ENCODE measurements around the gene TEX14. TPM values are rescaled to one million over a fixed set of nuclear protein-coding genes. Genes with fewer than 3 reads are reported as not detected.
"Not testable (repeated sequence)": the region's sequence is repeated elsewhere in the genome, so short reads cannot be mapped to it uniquely, and the experiment has no call there.

Gene TEX14
- polyA plus RNA-seq, 1 of the 3 experiments (the other 2 are of a cell fraction), result 0.02 TPM

GRCh38 chr17:58582718-58583117, 109.1 kb downstream of the TEX14 start:
- H3K27ac ChIP-seq (ENCODE audit: low read depth in 2 of 2, low read length in 1 of 2); H3K9ac ChIP-seq; H3K36me3 ChIP-seq (replicated peaks in 1 of 2; ENCODE audit: control insufficient read depth in 1 of 2, insufficient read depth in 2 of 2, low read length in 1 of 2); H3K79me2 ChIP-seq (ENCODE audit: insufficient read depth); H3K4me2 ChIP-seq; H3K4me3 ChIP-seq (ENCODE audit: low read depth in 2 of 2, low read length in 1 of 2); H3F3A ChIP-seq (replicated peaks; ENCODE audit: insufficient read depth); POLR2A ChIA-PET; H3K9me3 ChIP-seq; H3K4me1 ChIP-seq (ENCODE audit: control insufficient read depth in 1 of 2, insufficient read depth in 2 of 2, low read depth in 1 of 2, low read length in 1 of 2); H3K27me3 ChIP-seq (ENCODE audit: insufficient read depth); H3K9me2 ChIP-seq; H2AFZ ChIP-seq (ENCODE audit: low read depth); DNase-seq; H4K20me1 ChIP-seq (ENCODE audit: insufficient read depth): not testable (repeated sequence)
- CTCF ChIA-PET, result interaction anchor here (1.4 to 7.9 kb wide), 3 partner anchors 64 to 423 kb away, joined by 7 to 66 read pairs (median 15); no protein-coding TSS in a partner anchor
- 79% methylated on average over 7 of the region's 7 CpGs for WGBS (ENCODE audit: low lambda C conversion rate)

GRCh38 chr17:58580671-58581070, 111.2 kb downstream of the TEX14 start:
- no peaks in the 10 kb centered on the region for H3F3A ChIP-seq (replicated peaks; ENCODE audit: insufficient read depth)
- CTCF ChIA-PET, result interaction anchor here (4.1 kb wide), 1 partner anchor 424 kb away, joined by 25 read pairs; no protein-coding TSS in a partner anchor
- no peaks in the 10 kb centered on the region for H3K4me1 ChIP-seq (ENCODE audit: control insufficient read depth in 1 of 2, insufficient read depth in 2 of 2, low read depth in 1 of 2, low read length in 1 of 2)
- H3K9me2 ChIP-seq, result no peaks in the 10 kb centered on the region
- H3K4me3 ChIP-seq (ENCODE audit: low read depth in 2 of 2, low read length in 1 of 2), result no peak overlapping the region
- DNase-seq, result no peak
- TF ChIP-seq SMC3 (IDR thresholded peaks at IDR 0.05; ENCODE audit: low read depth, low read length) (no peak), USF2 (IDR thresholded peaks at IDR 0.05; ENCODE audit: borderline replicate concordance, low read depth, low read length) (no peak), NFIC (IDR thresholded peaks at IDR 0.05; ENCODE audit: borderline replicate concordance) (no peak), JUND (IDR thresholded peaks at IDR 0.05) (no peak), PBX3 (IDR thresholded peaks at IDR 0.05) (no peak), NRF1 (IDR thresholded peaks at IDR 0.05; ENCODE audit: low read depth, low read length) (no peak), ZBTB33 (IDR thresholded peaks at IDR 0.05; ENCODE audit: borderline replicate concordance, low read depth) (no peak), GABPA (IDR thresholded peaks at IDR 0.05; ENCODE audit: low read depth) (no peak), TCF12 (IDR thresholded peaks at IDR 0.05) (no peak), TAF1 (IDR thresholded peaks at IDR 0.05; ENCODE audit: borderline replicate concordance, low read depth, low read length) (no peak), RCOR1 (IDR thresholded peaks at IDR 0.05; ENCODE audit: low read length) (no peak), SIN3A (IDR thresholded peaks at IDR 0.05; ENCODE audit: borderline replicate concordance, low read depth, low read length) (no peak), REST (IDR thresholded peaks at IDR 0.05; ENCODE audit: low read depth, low read length) (no peak), RAD21 (IDR thresholded peaks at IDR 0.05; ENCODE audit: low read length) (no peak), MAX (IDR thresholded peaks at IDR 0.05; ENCODE audit: low read depth) (no peak), FOXJ3 (CRISPR knock-in tag; IDR thresholded peaks at IDR 0.05) (no peak)
- 66% methylated on average over 2 of the region's 2 CpGs for WGBS (ENCODE audit: low lambda C conversion rate)
- no peak overlapping the region for H3K9ac ChIP-seq
- H3K79me2 ChIP-seq (ENCODE audit: insufficient read depth), result no peaks in the 10 kb centered on the region
- 0 out of 2 replicates have a peak, but pooled peaks cover 4% of the 10 kb centered on the region for H3K27me3 ChIP-seq (ENCODE audit: insufficient read depth)
- no peak overlapping the region for H3K27ac ChIP-seq (ENCODE audit: low read depth in 2 of 2, low read length in 1 of 2)
- H3K4me2 ChIP-seq, result no peak overlapping the region
- no peaks in the 10 kb centered on the region for H3K36me3 ChIP-seq (replicated peaks in 1 of 2; ENCODE audit: control insufficient read depth in 1 of 2, insufficient read depth in 2 of 2, low read length in 1 of 2)
- H2AFZ ChIP-seq (ENCODE audit: low read depth), result no peak overlapping the region
- no peaks in the 10 kb centered on the region for H4K20me1 ChIP-seq (ENCODE audit: insufficient read depth)
- POLR2A ChIA-PET, result no interaction called here
- H3K9me3 ChIP-seq, result no peaks in the 10 kb centered on the region

All from SK-N-SH (cell line).